Measurements from ENCODE around the gene ZNF341. TPM values are rescaled to one million over a fixed set of nuclear protein-coding genes. Genes with fewer than 3 reads are reported as not detected.

ZNF341 gene
- total and polyA plus RNA-seq, 2 of the 8 experiments (the other 6 are each of a cell fraction or from before 2014, with no cell fraction given): 5.8 to 6.4 TPM

- TF ChIP-seq CHD7 (IDR thresholded peaks at IDR 0.05; ENCODE audit: insufficient replicate concordance, low read length): no peak
Measured at GRCh38 chr20:33816191-33816590, 84.4 kb downstream of the ZNF341 start (continued).

Data from H1 (cell line).